ENCODE data around the gene CYB561D2. TPM values are rescaled to one million over a fixed set of nuclear protein-coding genes. Genes with fewer than 3 reads are reported as not detected.

Gene CYB561D2
- total and polyA plus RNA-seq, 9 of the 15 experiments (the other 6 are each of a cell fraction or from before 2014, with no cell fraction given): 4.2 to 16.6 (median 9.4) TPM

DNA sequence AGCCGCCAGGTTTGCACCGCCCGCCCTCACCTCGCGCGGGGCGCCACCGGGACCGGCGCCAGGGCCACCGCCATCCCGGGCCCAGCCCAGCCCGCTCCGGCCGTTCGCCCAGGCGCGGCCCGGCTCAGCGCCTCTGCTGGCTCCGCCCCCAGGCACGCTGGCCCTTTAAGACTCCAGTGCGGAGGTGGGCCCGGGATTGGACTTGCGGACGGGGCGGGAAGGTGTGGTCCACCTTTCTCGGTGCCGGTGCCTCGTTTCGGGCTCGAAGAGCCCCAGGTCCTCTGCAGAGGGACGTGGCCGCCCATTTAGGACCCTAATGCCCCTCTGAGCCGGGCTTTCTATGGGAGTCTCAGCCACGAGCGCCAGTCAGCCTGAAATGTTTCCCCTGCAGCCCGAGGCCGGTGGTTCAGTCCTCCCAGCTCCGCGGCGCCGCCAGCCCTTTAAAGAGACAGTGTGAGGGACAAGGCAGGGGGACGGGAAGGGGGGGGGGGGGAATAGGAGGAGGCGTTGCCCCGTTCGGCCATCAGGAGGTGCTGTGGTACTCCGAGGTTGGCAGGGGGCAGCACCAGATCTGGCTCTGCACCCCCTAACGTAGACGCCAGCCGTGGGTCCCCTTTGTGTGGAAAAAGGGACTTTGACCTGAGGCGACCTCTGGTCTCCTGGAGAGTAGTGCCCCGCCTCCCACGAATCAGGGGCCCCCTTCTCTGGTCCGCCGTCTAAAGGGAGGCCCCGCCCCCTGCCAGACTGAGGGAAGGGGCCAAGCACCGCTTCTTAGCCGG lies 29.1 kb upstream of the CYB561D2 start (continued):
- TF ChIP-seq MTA3 (IDR thresholded peaks at IDR 0.05; ENCODE audit: borderline replicate concordance): 0 out of 2 replicates have a peak, but pooled peaks have one; percentile 12
- no peak for TF ChIP-seq MED1 (CRISPR knock-in tag; IDR thresholded peaks at IDR 0.05; ENCODE audit: borderline replicate concordance)
- no peak for TF ChIP-seq ZNF699 (CRISPR knock-in tag; IDR thresholded peaks at IDR 0.05; ENCODE audit: insufficient replicate concordance)
- TF ChIP-seq E2F1 (CRISPR knock-in tag; IDR thresholded peaks at IDR 0.05): no peak
- no peak for TF ChIP-seq U2AF2 (optimal IDR thresholded peaks at IDR 0.05; ENCODE audit: low read depth, low read length)
- TF ChIP-seq MBD2 (IDR thresholded peaks at IDR 0.05; ENCODE audit: borderline replicate concordance, low read depth): peak; percentile 94
- no peak; the same call in none of the 2 replicates for TF ChIP-seq GATAD2B (IDR thresholded peaks at IDR 0.05; ENCODE audit: borderline replicate concordance)
- TF ChIP-seq KLF1 (tag; IDR thresholded peaks at IDR 0.05): no peak
- TF ChIP-seq NCOA6 (IDR thresholded peaks at IDR 0.05): peak; percentile 57; the same call in 1 of the 2 replicates
- TF ChIP-seq PRPF4 (IDR thresholded peaks at IDR 0.05; ENCODE audit: insufficient read depth, low read depth, low read length, poor library complexity, severe bottlenecking): no peak
- TF ChIP-seq KDM2B (CRISPR knock-in tag; IDR thresholded peaks at IDR 0.05): no peak
- peak; percentile 56; the same call in 1 of the 2 replicates for TF ChIP-seq NFIC (IDR thresholded peaks at IDR 0.05)
- 0 out of 2 replicates have a peak, but pooled peaks have one; percentile 29 for TF ChIP-seq TFAP4 (CRISPR knock-in tag; IDR thresholded peaks at IDR 0.05; ENCODE audit: borderline replicate concordance)
- peak; percentile 74 for TF ChIP-seq CCNT2 (IDR thresholded peaks at IDR 0.05; ENCODE audit: borderline replicate concordance, extremely low read depth, insufficient read length, low read depth, low read length)
- TF ChIP-seq, protein P1, sequence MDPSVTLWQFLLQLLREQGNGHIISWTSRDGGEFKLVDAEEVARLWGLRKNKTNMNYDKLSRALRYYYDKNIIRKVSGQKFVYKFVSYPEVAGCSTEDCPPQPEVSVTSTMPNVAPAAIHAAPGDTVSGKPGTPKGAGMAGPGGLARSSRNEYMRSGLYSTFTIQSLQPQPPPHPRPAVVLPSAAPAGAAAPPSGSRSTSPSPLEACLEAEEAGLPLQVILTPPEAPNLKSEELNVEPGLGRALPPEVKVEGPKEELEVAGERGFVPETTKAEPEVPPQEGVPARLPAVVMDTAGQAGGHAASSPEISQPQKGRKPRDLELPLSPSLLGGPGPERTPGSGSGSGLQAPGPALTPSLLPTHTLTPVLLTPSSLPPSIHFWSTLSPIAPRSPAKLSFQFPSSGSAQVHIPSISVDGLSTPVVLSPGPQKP (CRISPR knock-in tag; IDR thresholded peaks at IDR 0.05): no peak
- TF ChIP-seq, protein P2, sequence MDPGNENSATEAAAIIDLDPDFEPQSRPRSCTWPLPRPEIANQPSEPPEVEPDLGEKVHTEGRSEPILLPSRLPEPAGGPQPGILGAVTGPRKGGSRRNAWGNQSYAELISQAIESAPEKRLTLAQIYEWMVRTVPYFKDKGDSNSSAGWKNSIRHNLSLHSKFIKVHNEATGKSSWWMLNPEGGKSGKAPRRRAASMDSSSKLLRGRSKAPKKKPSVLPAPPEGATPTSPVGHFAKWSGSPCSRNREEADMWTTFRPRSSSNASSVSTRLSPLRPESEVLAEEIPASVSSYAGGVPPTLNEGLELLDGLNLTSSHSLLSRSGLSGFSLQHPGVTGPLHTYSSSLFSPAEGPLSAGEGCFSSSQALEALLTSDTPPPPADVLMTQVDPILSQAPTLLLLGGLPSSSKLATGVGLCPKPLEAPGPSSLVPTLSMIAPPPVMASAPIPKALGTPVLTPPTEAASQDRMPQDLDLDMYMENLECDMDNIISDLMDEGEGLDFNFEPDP (CRISPR knock-in tag; IDR thresholded peaks at IDR 0.05): no peak
- peak in 1 of 2 experiments; percentile 64; a peak in 1 of 4 replicates for TF ChIP-seq KDM4B (IDR thresholded peaks at IDR 0.05; ENCODE audit: borderline replicate concordance in 2 of 2, low read depth in 1 of 2)
- TF ChIP-seq, protein P3, sequence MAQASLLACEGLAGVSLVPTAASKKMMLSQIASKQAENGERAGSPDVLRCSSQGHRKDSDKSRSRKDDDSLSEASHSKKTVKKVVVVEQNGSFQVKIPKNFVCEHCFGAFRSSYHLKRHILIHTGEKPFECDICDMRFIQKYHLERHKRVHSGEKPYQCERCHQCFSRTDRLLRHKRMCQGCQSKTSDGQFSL (CRISPR knock-in tag; IDR thresholded peaks at IDR 0.05): peak; percentile 91
- TF ChIP-seq, protein P3 (tag; IDR thresholded peaks at IDR 0.05): peak in 1 of 2 experiments; percentile 92; a peak in 2 of 4 replicates
- TF ChIP-seq GABPB1 (CRISPR knock-in tag; IDR thresholded peaks at IDR 0.05): no peak
- no peak for TF ChIP-seq NFE2 (IDR thresholded peaks at IDR 0.05; ENCODE audit: low read depth)
- no peak for TF ChIP-seq ZNF3 (CRISPR knock-in tag; IDR thresholded peaks at IDR 0.05)
